GM23338 (cell line): ENCODE data around the gene GDF10. TPM values are rescaled to one million over a fixed set of nuclear protein-coding genes. Genes with fewer than 3 reads are reported as not detected.

ENCODE experiments used
- ATAC-seq: fragments of 200-7000 bp; cut with Tn5 transposase; 3 replicates; pipeline ENCODE4 v1.9.1; 2020
- DNase-seq: peaks from one replicate; pipeline ENCODE4 v3.0.0-alpha.2; 2015; ENCODE audit warnings: low spot score
- H2AFZ ChIP-seq: fragments of 200-600 bp; sonication (generic); 2 replicates; pipeline ENCODE4 v1.8.0; 2016; ENCODE audit warnings: antibody characterized with exemption, mild to moderate bottlenecking, moderate library complexity
- H3F3A ChIP-seq: fragments of 200-600 bp; sonication (generic); replicated peaks from 2 replicates; pipeline ENCODE4 v1.8.0; 2017; ENCODE audit warnings: antibody characterized with exemption, mixed run types, low read depth
- H3K27ac ChIP-seq: fragments of 200-600 bp; sonication (generic); 2 replicates; pipeline ENCODE4 v1.6.1; 2016; ENCODE audit warnings: low read depth
- H3K27me3 ChIP-seq: fragments of 200-600 bp; sonication (generic); 2 replicates; pipeline ENCODE4 v1.8.0; 2016; ENCODE audit warnings: mild to moderate bottlenecking, mixed run types, moderate library complexity; ENCODE audit not compliant: insufficient read depth
- H3K36me3 ChIP-seq: fragments of 200-600 bp; sonication (generic); 2 replicates; pipeline ENCODE4 v1.8.0; 2016; ENCODE audit warnings: mild to moderate bottlenecking; ENCODE audit not compliant: insufficient read depth
- H3K4me1 ChIP-seq: fragments of 200-600 bp; sonication (generic); 2 replicates; pipeline ENCODE4 v1.8.0; 2016; ENCODE audit warnings: mild to moderate bottlenecking, moderate library complexity; ENCODE audit not compliant: insufficient read depth
- H3K4me2 ChIP-seq: fragments of 200-600 bp; sonication (generic); 2 replicates; pipeline ENCODE4 v1.7.1; 2017; ENCODE audit warnings: mixed run types
- H3K4me3 ChIP-seq: fragments of 200-600 bp; sonication (generic); 2 replicates; pipeline ENCODE4 v1.6.1; 2016; ENCODE audit warnings: mixed run types
- H3K79me2 ChIP-seq: fragments of 200-600 bp; sonication (generic); replicated peaks from 2 replicates; pipeline ENCODE4 v1.8.0; 2017; ENCODE audit warnings: mild to moderate bottlenecking; ENCODE audit not compliant: insufficient read depth
- H3K9me2 ChIP-seq: fragments of 200-600 bp; sonication (generic); 2 replicates; pipeline ENCODE4 v1.8.0; 2017; ENCODE audit not compliant: insufficient read depth
- H4K20me1 ChIP-seq: fragments of 200-600 bp; sonication (generic); replicated peaks from 2 replicates; pipeline ENCODE4 v1.8.0; 2017; ENCODE audit warnings: mild to moderate bottlenecking; ENCODE audit not compliant: insufficient read depth
- H3K27ac Mint-ChIP-seq: 2 replicates; pipeline ENCODE4 v1.8.0; 2020; ENCODE audit warnings: inconsistent platforms, mild to moderate bottlenecking, moderate library complexity, mixed read lengths
- H3K27me3 Mint-ChIP-seq: 3 replicates; pipeline ENCODE4 v1.8.0; 2022; ENCODE audit warnings: low read depth, mild to moderate bottlenecking, moderate library complexity, mixed read lengths, inconsistent platforms; ENCODE audit not compliant: insufficient read depth, poor library complexity
- H3K36me3 Mint-ChIP-seq: 3 replicates; pipeline ENCODE4 v1.8.0; 2021; ENCODE audit warnings: low read depth, mild to moderate bottlenecking, inconsistent platforms, moderate library complexity, mixed read lengths
- H3K4me1 Mint-ChIP-seq: 3 replicates; pipeline ENCODE4 v1.8.0; 2020; ENCODE audit warnings: mild to moderate bottlenecking, inconsistent platforms, mixed read lengths
- H3K4me3 Mint-ChIP-seq: 3 replicates; pipeline ENCODE4 v1.8.0; 2021; ENCODE audit warnings: moderate library complexity, mild to moderate bottlenecking, inconsistent platforms, mixed read lengths
- H3K9me3 Mint-ChIP-seq: 3 replicates; pipeline ENCODE4 v1.8.0; 2020; ENCODE audit warnings: moderate library complexity, mild to moderate bottlenecking, inconsistent platforms, mixed read lengths
- CTCF ChIP-seq, 2 experiments: fragments of 200-600 bp in 1 of 2; sonication (generic) in 1 of 2; conservative IDR thresholded peaks; 2 replicates each; pipeline versions ENCODE4 v1.5.1 to v1.6.1; 2016 to 2017; ENCODE audit warnings: antibody characterized with exemption in 2 of 2, low read depth in 2 of 2, mild to moderate bottlenecking in 2 of 2, moderate library complexity in 1 of 2
- ETS1 ChIP-seq: IDR thresholded peaks from 2 replicates; pipeline ENCODE4 v1.6.1; 2016; ENCODE audit warnings: antibody characterized with exemption
- NANOG ChIP-seq: IDR thresholded peaks from 2 replicates; pipeline ENCODE4 v1.6.1; 2016; ENCODE audit warnings: antibody characterized with exemption, borderline replicate concordance
- STAT1 ChIP-seq: IDR thresholded peaks from one replicate; pipeline ENCODE4 v1.6.1; 2016; ENCODE audit warnings: antibody characterized with exemption; ENCODE audit not compliant: unreplicated experiment
- ZNF114 ChIP-seq: fragments of 250-450 bp; sonication (Bioruptor Pico); IDR thresholded peaks from 2 replicates; pipeline ENCODE4 v1.5.0; 2020; ENCODE audit warnings: mild to moderate bottlenecking, moderate library complexity
- ZNF462 ChIP-seq: fragments of 250-450 bp; sonication (Bioruptor Pico); IDR thresholded peaks from 2 replicates; pipeline ENCODE4 v1.5.0; 2020; ENCODE audit warnings: mild to moderate bottlenecking, moderate library complexity
- polyA plus RNA-seq: library from polyadenylated mRNA; unstranded; fragments of >200 nt; fragmentation: Nextera tagmentation; extraction: Ambion mirVana; gene quantifications from 2 replicates; pipeline ENCODE4 v1.2.1, GENCODE V29; 2016
- total RNA-seq: library from RNA; depleted of rRNA; stranded (reverse); fragments of >200 nt; shearing (Covaris generic); gene quantifications from 2 replicates; pipeline ENCODE4 v1.2.3, GENCODE V29; 2014

Gene GDF10
- total and polyA plus RNA-seq, 2 experiments from 2014 or later, result 0.21 TPM; not detected in 1

GRCh38 chr10:47260505-47261111 is 39.4 kb upstream of the GDF10 start:
- ATAC-seq (no peak), DNase-seq (no peak)
- peaks cover 9% of the 10 kb centered on the region; the same call in 1 of the 2 replicates for H3K9me2 ChIP-seq
- H3K4me2 ChIP-seq, result no peak overlapping the region
- H2AFZ ChIP-seq, result no peak overlapping the region
- TF ChIP-seq ZNF114 (CRISPR knock-in tag) (no peak), CTCF (conservative IDR thresholded peaks at IDR 0.05; ENCODE audit: low read depth in 2 of 2) (peak in 1 of 2 experiments; percentile 20; a peak in 1 of 4 replicates), NANOG (no peak), ETS1 (no peak), STAT1 (no peak), ZNF462 (no peak)
- no peak overlapping the region for H3K27ac ChIP-seq
- no peaks in the 10 kb centered on the region for H3K27me3 ChIP-seq
- H3K79me2 ChIP-seq, result no peaks in the 10 kb centered on the region
- Mint-ChIP-seq H3K9me3 (no peaks in the 10 kb centered on the region), H3K27ac (no peak overlapping the region), H3K27me3 (peaks cover 5% of the 10 kb centered on the region), H3K36me3 (no peaks in the 10 kb centered on the region), H3K4me1 (no peaks in the 10 kb centered on the region; the same call in 2 of the 3 replicates), H3K4me3 (no peak overlapping the region)
- no peaks in the 10 kb centered on the region for H3F3A ChIP-seq
- H3K36me3 ChIP-seq, result no peaks in the 10 kb centered on the region
- no peaks in the 10 kb centered on the region for H4K20me1 ChIP-seq
- no peak overlapping the region for H3K4me3 ChIP-seq
- no peaks in the 10 kb centered on the region for H3K4me1 ChIP-seq
